ENCODE results near the gene DACT2. TPM values are rescaled to one million over a fixed set of nuclear protein-coding genes. Genes with fewer than 3 reads are reported as not detected.

The DACT2 gene, protein sequence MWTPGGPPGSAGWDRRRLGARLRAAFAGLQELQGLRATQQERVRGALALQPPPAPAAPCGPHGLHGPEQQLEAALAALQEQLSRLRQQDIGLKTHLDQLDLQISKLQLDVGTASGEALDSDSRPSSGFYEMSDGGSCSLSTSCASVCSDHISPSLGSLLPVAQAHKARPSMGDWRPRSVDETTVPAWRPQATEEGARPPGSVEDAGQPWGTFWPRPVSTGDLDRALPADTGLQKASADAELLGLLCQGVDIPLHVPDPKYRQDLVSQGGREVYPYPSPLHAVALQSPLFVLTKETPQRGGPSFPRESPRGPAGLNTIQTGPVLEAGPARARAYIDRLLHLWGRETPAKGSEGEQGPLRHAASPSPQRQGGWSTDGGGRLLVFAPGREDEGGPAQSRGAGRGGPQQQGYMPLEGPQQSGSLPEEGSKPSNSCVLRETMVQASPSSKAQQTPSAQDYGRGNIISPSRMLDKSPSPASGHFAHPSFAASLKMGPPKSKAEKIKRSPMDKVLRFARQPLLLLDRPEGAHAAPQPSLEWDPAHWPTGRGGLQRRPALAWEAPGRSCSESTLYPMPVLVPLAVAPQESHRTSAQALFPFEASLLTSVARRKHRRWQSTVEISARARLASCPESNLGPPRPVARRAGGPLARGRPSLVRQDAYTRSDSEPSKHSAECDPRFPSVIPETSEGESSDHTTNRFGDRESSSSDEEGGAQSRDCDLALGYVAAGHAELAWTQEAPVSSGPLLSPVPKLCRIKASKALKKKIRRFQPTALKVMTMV
- 10 to 100 TPM in 2 of 4 donors, 1 to 10 TPM in 2; 6.0 to 19.9 (median 10.0) TPM for total RNA-seq

DNA sequence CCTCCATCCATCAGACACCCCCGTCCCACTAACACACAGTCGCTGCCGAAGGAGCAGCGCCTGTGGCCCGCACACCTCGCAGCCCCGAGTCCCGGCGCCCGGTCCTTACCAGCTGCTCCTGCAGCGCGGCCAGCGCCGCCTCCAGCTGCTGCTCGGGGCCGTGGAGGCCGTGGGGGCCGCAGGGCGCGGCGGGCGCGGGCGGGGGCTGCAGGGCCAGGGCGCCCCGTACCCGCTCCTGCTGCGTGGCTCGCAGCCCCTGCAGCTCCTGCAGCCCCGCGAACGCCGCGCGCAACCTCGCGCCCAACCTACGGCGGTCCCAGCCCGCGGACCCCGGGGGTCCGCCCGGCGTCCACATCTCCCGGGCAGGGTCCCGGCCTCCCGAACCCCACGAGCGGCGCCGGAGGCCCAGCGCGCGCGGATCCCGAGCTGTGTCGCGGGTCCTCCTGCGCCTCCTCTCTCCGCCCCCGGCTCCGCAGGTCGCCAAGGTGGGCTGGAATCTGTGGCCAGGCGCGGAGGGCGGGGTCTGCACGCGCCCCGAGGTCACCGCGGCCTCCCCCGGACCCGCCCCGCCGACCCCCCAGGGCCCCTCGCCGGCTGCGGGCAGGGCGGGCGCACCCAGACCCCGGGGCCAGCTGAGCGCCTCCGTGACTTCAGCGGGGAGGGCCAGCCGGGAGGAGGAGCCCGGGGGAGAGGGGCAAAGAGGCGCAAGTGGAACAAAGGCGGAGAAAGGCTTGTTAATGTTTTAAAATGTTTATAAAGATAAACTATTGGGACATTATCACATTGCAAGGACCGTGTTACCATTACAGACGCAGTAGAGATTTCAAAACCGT, at the start of gene DACT2:
DACT2 (minus strand) TSS at position 499 of the 833 bp plus-strand sequence; CDS start at position 355, 144 bp downstream.
- Histone ChIP-seq H3K36me3 (no peaks in the 10 kb centered on the region), H3K27ac (peak within 1 kb of the TSS; percentile 66), H3K9me3 (no peaks in the 10 kb centered on the region), H3K27me3 (peaks cover 27% of the 10 kb centered on the region), H3K4me1 (peaks cover 14% of the 10 kb centered on the region), H3K4me3 (peak within 1 kb of the TSS; percentile 54)
- DNase-seq (ENCODE audit: low spot score in 2 of 2), result no peak
- TF ChIP-seq EP300 (IDR thresholded peaks at IDR 0.05), result no peak
- TF ChIP-seq POLR2AphosphoS5 (IDR thresholded peaks at IDR 0.05), result no peak
- TF ChIP-seq, protein P1, sequence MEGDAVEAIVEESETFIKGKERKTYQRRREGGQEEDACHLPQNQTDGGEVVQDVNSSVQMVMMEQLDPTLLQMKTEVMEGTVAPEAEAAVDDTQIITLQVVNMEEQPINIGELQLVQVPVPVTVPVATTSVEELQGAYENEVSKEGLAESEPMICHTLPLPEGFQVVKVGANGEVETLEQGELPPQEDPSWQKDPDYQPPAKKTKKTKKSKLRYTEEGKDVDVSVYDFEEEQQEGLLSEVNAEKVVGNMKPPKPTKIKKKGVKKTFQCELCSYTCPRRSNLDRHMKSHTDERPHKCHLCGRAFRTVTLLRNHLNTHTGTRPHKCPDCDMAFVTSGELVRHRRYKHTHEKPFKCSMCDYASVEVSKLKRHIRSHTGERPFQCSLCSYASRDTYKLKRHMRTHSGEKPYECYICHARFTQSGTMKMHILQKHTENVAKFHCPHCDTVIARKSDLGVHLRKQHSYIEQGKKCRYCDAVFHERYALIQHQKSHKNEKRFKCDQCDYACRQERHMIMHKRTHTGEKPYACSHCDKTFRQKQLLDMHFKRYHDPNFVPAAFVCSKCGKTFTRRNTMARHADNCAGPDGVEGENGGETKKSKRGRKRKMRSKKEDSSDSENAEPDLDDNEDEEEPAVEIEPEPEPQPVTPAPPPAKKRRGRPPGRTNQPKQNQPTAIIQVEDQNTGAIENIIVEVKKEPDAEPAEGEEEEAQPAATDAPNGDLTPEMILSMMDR (IDR thresholded peaks at IDR 0.05), result no peak
- no peak for TF ChIP-seq POLR2A (IDR thresholded peaks at IDR 0.05)
- under 1% methylated on average over 35 of the region's 92 CpGs for WGBS

GRCh38 chr6:168368936-168369335, 49.4 kb upstream of the DACT2 start:
- peak; percentile 41 to 44 for DNase-seq (ENCODE audit: low spot score in 2 of 2)
- H3K4me3 ChIP-seq, result no peak overlapping the region
- no peaks in the 10 kb centered on the region for H3K9me3 ChIP-seq
- 86% methylated on average over 7 of the region's 7 CpGs for WGBS
- no peak overlapping the region for H3K27ac ChIP-seq
- TF ChIP-seq POLR2AphosphoS5 (IDR thresholded peaks at IDR 0.05) (no peak), POLR2A (IDR thresholded peaks at IDR 0.05) (no peak), EP300 (IDR thresholded peaks at IDR 0.05) (no peak)
- TF ChIP-seq, protein P1 (IDR thresholded peaks at IDR 0.05), result no peak
- peaks cover 5% of the 10 kb centered on the region for H3K27me3 ChIP-seq
- no peaks in the 10 kb centered on the region for H3K36me3 ChIP-seq
- H3K4me1 ChIP-seq, result no peaks in the 10 kb centered on the region

- DNase-seq (ENCODE audit: low spot score in 2 of 2), result peak; percentile 14 to 52
- H3K27me3 ChIP-seq, result peaks cover 7% of the 10 kb centered on the region
- H3K36me3 ChIP-seq, result no peaks in the 10 kb centered on the region
- no peak for TF ChIP-seq POLR2AphosphoS5 (IDR thresholded peaks at IDR 0.05)
- TF ChIP-seq, protein P1 (IDR thresholded peaks at IDR 0.05), result no peak
- TF ChIP-seq EP300 (IDR thresholded peaks at IDR 0.05), result no peak
- no peaks in the 10 kb centered on the region for H3K9me3 ChIP-seq
- 77% methylated on average over 12 of the region's 12 CpGs for WGBS
- no peak overlapping the region for H3K4me3 ChIP-seq
- no peaks in the 10 kb centered on the region for H3K4me1 ChIP-seq
- no peak overlapping the region for H3K27ac ChIP-seq
Measured at GRCh38 chr6:168368066-168368820, 48.7 kb upstream of the DACT2 start.

DNA sequence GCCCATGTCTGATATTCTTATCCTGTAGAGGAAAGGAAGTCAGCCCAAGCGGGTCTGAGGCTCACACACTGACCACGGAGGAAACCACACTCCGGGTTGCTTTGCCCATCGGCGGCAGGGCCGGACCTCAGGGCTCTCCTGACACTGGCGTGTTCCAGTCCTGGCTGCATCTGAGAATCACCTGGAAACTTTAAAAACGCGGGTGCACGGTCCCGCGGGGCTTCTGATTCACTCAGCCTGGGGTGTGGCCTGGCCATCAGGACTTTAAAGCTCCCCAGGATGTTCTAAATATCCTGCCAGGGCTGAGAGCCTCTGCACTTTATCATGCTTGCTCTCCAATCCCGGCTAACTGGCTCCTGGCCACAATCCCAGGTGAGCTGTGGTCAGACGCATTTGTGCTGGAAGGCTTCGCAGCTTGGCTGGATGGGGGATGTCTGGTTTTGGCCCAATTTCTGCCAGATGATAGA, 47.7 kb upstream of the DACT2 start:
- H3K4me1 ChIP-seq, result no peaks in the 10 kb centered on the region
- H3K27me3 ChIP-seq, result peaks cover 6% of the 10 kb centered on the region
- H3K27ac ChIP-seq, result no peak overlapping the region
- TF ChIP-seq POLR2A (IDR thresholded peaks at IDR 0.05) (no peak), POLR2AphosphoS5 (IDR thresholded peaks at IDR 0.05) (no peak), EP300 (IDR thresholded peaks at IDR 0.05) (no peak)
- TF ChIP-seq, protein P1 (IDR thresholded peaks at IDR 0.05), result no peak
- DNase-seq (ENCODE audit: low spot score in 2 of 2), result peak; percentile 49 to 64
- H3K9me3 ChIP-seq, result no peaks in the 10 kb centered on the region
- 50% methylated on average over 8 of the region's 15 CpGs for WGBS
- H3K4me3 ChIP-seq, result no peak overlapping the region
- H3K36me3 ChIP-seq, result no peaks in the 10 kb centered on the region

All from suprapubic skin (tissue), 4 donors.